Thoracic aorta (tissue), 2 donors: Measurements from ENCODE around the gene KAZN. TPM values are rescaled to one million over a fixed set of nuclear protein-coding genes. Genes with fewer than 3 reads are reported as not detected.

Source experiments
- ATAC-seq: fragments of 150-250 bp; one replicate; pipeline ENCODE4 v1.8.0; 2017; ENCODE audit warnings: low read depth; ENCODE audit not compliant: insufficient number of reproducible peaks, low FRiP score
- DNase-seq: peaks from one replicate; pipeline ENCODE4 v3.0.0-alpha.2; 2020; ENCODE audit warnings: low spot score
- H3K27ac ChIP-seq, 2 donors: fragments of 200-600 bp; sonication (generic); 1 replicate in 1 of 2; 2 replicates in 1 of 2; pipeline ENCODE4 v1.5.1; 2016; ENCODE audit warnings: mild to moderate bottlenecking in 2 of 2, moderate library complexity in 2 of 2
- H3K27me3 ChIP-seq: fragments of 200-600 bp; sonication (generic); replicated peaks from 2 replicates; pipeline ENCODE4 v1.6.0; 2016; ENCODE audit warnings: mild to moderate bottlenecking; ENCODE audit not compliant: insufficient read depth
- H3K36me3 ChIP-seq: fragments of 200-600 bp; sonication (generic); one replicate; pipeline ENCODE4 v1.5.1; 2016
- H3K4me1 ChIP-seq, 2 donors: fragments of 200-600 bp; sonication (generic); 1 replicate in 1 of 2; 2 replicates in 1 of 2; pipeline versions ENCODE4 v1.5.1 to v1.6.0; 2016; ENCODE audit warnings: low read depth in 2 of 2, mild to moderate bottlenecking in 1 of 2; ENCODE audit not compliant: control insufficient read depth in 1 of 2
- H3K4me3 ChIP-seq: fragments of 200-600 bp; sonication (generic); 2 replicates; pipeline ENCODE4 v1.5.1; 2016; ENCODE audit warnings: mild to moderate bottlenecking
- H3K9me3 ChIP-seq: fragments of 200-600 bp; sonication (generic); 2 replicates; pipeline ENCODE4 v1.5.1; 2016
- CTCF ChIP-seq: fragments of 200-600 bp; sonication (generic); IDR thresholded peaks from one replicate; pipeline ENCODE4 v1.5.1; 2019; ENCODE audit warnings: antibody characterized with exemption
- total RNA-seq, 2 donors: library from RNA; depleted of rRNA; stranded (reverse); fragments of >200 nt; gene quantifications; one replicate each; pipeline versions ENCODE4 v1.1.0 to v1.2.3, GENCODE V29; 2016

KAZN gene
- total RNA-seq, 2 donors from 2014 or later = 17.4 to 30.3 TPM

DNA sequence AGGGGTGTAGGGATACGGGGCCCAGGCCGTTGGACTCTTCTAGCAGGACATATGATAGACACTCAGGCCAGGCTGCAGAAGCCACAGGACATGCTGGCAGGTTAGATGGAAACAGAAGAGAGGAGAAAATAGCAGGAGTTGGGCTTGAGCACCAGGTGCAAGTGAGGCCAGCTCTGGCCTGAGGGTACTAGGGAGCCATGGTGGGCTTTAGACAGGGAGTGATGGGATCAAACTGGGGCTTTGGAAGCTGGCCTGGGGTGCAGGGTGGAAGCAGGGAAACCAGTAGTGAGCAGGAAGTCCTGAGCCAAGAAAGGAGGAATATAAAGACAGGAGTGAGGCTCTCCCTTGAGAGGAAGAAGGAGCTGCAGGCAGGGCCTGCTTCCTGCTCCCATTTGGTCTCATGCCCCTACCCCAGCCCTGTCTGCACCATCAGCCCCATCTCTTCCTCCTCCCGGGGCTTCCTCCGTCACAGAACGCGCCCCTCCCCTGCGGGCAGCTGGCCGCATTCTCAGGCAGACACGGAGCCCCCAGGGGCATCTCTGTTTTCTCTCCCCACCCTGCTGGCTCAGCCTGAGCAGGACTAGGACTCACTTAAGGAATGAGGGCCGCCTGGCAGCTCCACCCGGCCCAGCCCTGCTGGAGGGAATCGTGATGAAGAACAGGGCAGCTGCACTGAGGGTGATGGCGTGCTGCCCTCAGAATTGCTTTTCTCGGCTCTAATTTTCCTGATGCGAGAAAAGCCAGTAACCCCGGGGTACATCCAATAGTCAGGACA is 389.5 kb downstream of the KAZN start:
- no peak for TF ChIP-seq CTCF
- no peaks in the 10 kb centered on the region for H3K27me3 ChIP-seq
- ATAC-seq = no peak
- no peaks in the 10 kb centered on the region for H3K36me3 ChIP-seq
- no peak for DNase-seq
- no peaks in the 10 kb centered on the region for H3K9me3 ChIP-seq
- no peak overlapping the region for H3K4me3 ChIP-seq
- H3K4me1 ChIP-seq = peaks cover 5 to 11% of the 10 kb centered on the region in 2 donors
- no peak overlapping the region for H3K27ac ChIP-seq

DNA sequence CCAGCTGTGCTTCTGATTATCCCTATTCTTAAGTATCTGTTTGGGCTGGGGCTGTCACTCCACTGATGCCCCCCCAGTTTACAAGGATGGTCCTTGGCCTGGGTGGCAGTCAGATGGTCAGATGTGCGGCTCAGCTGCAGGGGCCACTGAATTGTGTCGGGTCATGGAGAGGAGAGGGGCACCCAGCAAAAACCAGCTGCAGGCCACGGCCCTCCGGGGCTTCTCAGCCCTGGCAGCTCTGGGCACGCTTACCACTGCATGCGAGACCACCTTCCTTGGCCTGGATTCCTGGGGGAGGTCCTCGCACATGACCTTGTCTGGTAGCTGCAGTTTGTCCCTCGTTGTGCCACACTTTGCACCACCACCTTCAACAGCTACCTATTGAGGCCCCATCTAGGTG is 390.2 kb downstream of the KAZN start:
- no peak overlapping the region for H3K27ac ChIP-seq
- no peak for TF ChIP-seq CTCF
- no peaks in the 10 kb centered on the region for H3K36me3 ChIP-seq
- no peaks in the 10 kb centered on the region for H3K27me3 ChIP-seq
- no peaks in the 10 kb centered on the region for H3K9me3 ChIP-seq
- DNase-seq (no peak), ATAC-seq (no peak)
- no peak overlapping the region for H3K4me3 ChIP-seq
- peaks cover 5 to 11% of the 10 kb centered on the region in 2 donors for H3K4me1 ChIP-seq

GRCh38 chr1:14989931-14990728 is 391.6 kb downstream of the KAZN start:
- no peaks in the 10 kb centered on the region for H3K9me3 ChIP-seq
- DNase-seq = no peak
- H3K27me3 ChIP-seq = no peaks in the 10 kb centered on the region
- H3K4me3 ChIP-seq = no peak overlapping the region
- no peak for ATAC-seq
- H3K36me3 ChIP-seq = no peaks in the 10 kb centered on the region
- no peak for TF ChIP-seq CTCF
- H3K4me1 ChIP-seq = peaks cover 5 to 14% of the 10 kb centered on the region in 2 donors
- no peak overlapping the region for H3K27ac ChIP-seq

- no peak overlapping the region for H3K27ac ChIP-seq
- no peaks in the 10 kb centered on the region for H3K36me3 ChIP-seq
- no peak overlapping the region for H3K4me3 ChIP-seq
- no peaks in the 10 kb centered on the region for H3K9me3 ChIP-seq
- DNase-seq (no peak), ATAC-seq (no peak)
- H3K4me1 ChIP-seq = peaks cover 1 to 15% of the 10 kb centered on the region in 2 donors
- TF ChIP-seq CTCF = no peak
- H3K27me3 ChIP-seq = no peaks in the 10 kb centered on the region
Observed at GRCh38 chr1:14993414-14993813, 394.9 kb downstream of the KAZN start.

GRCh38 chr1:14994148-14994547 is 395.7 kb downstream of the KAZN start:
- DNase-seq (no peak), ATAC-seq (no peak)
- no peaks in the 10 kb centered on the region for H3K36me3 ChIP-seq
- H3K4me1 ChIP-seq = peaks cover 0 to 12% of the 10 kb centered on the region in 2 donors
- H3K9me3 ChIP-seq = no peaks in the 10 kb centered on the region
- no peak overlapping the region for H3K4me3 ChIP-seq
- H3K27me3 ChIP-seq = no peaks in the 10 kb centered on the region
- TF ChIP-seq CTCF = no peak
- H3K27ac ChIP-seq = no peak overlapping the region
